Keratinocyte (primary cell): ENCODE measurements around the gene CTRB2. TPM values are rescaled to one million over a fixed set of nuclear protein-coding genes. Genes with fewer than 3 reads are reported as not detected.

Source experiments
- DNase-seq: peaks from one replicate; pipeline ENCODE4 v3.0.0-alpha.2; 2011; ENCODE audit warnings: low read depth, missing footprints, low spot score
- FAIRE-seq: peaks from 2 replicates; lab custom pipeline; 2011; peaks lifted over from hg19 to GRCh38; lab: Jason Lieb, UNC
- H2AFZ ChIP-seq: 2 replicates; pipeline ENCODE4 v1.6.0; 2012; ENCODE audit warnings: low read length, control low read depth, inconsistent platforms; ENCODE audit not compliant: control insufficient read depth
- H3K27ac ChIP-seq: 2 replicates; pipeline ENCODE4 v1.5.1; 2011; ENCODE audit warnings: low read length; ENCODE audit not compliant: control insufficient read depth, insufficient read depth
- H3K27me3 ChIP-seq: 3 replicates; pipeline ENCODE4 v1.6.0; 2011; ENCODE audit warnings: low read length; ENCODE audit not compliant: control insufficient read depth, insufficient read depth; ENCODE audit errors: extremely low read depth
- H3K36me3 ChIP-seq, 2 experiments: 2 replicates in 1 of 2; 3 replicates in 1 of 2; pipeline ENCODE4 v1.5.1; 2011; ENCODE audit warnings: low read length in 2 of 2, mild to moderate bottlenecking in 1 of 2; ENCODE audit not compliant: control insufficient read depth in 2 of 2, insufficient read depth in 2 of 2; ENCODE audit errors: extremely low read depth in 1 of 2
- H3K4me1 ChIP-seq: 3 replicates; pipeline ENCODE4 v1.5.1; 2011; ENCODE audit warnings: low read length; ENCODE audit not compliant: control insufficient read depth, insufficient read depth; ENCODE audit errors: extremely low read depth
- H3K4me2 ChIP-seq: 3 replicates; pipeline ENCODE4 v1.6.0; 2011; ENCODE audit warnings: low read depth, low read length; ENCODE audit not compliant: control insufficient read depth, insufficient read depth; ENCODE audit errors: extremely low read depth
- H3K4me3 ChIP-seq, 3 experiments: fragments of 200-600 bp in 1 of 3; sonication (generic) in 1 of 3; 2 replicates in 2 of 3; 3 replicates in 1 of 3; pipeline ENCODE4 v1.5.1; 2011 to 2016; ENCODE audit warnings: low read length in 3 of 3, mild to moderate bottlenecking in 3 of 3, control low read depth in 2 of 3, inconsistent platforms in 1 of 3, low read depth in 1 of 3, mixed read lengths in 1 of 3, mixed run types in 1 of 3, moderate library complexity in 1 of 3; ENCODE audit not compliant: control insufficient read depth in 2 of 3, insufficient read depth in 2 of 3; ENCODE audit errors: extremely low read depth in 1 of 3
- H3K79me2 ChIP-seq: 2 replicates; pipeline ENCODE4 v1.6.0; 2012; ENCODE audit warnings: low read length; ENCODE audit not compliant: control insufficient read depth, insufficient read depth
- H3K9ac ChIP-seq: 3 replicates; pipeline ENCODE4 v1.6.0; 2011; ENCODE audit warnings: low read length; ENCODE audit not compliant: control insufficient read depth, insufficient read depth; ENCODE audit errors: extremely low read depth
- H3K9me1 ChIP-seq: 3 replicates; pipeline ENCODE4 v1.6.0; 2011; ENCODE audit warnings: low read length; ENCODE audit not compliant: control insufficient read depth, insufficient read depth; ENCODE audit errors: extremely low read depth
- H3K9me3 ChIP-seq: 2 replicates; pipeline ENCODE4 v1.5.1; 2012; ENCODE audit warnings: low read depth, low read length; ENCODE audit not compliant: control insufficient read depth
- H4K20me1 ChIP-seq: 3 replicates; pipeline ENCODE4 v1.6.0; 2011; ENCODE audit warnings: low read length; ENCODE audit not compliant: control insufficient read depth, insufficient read depth; ENCODE audit errors: extremely low read depth
- CTCF ChIP-seq, 3 experiments: IDR thresholded peaks in 1 of 3; conservative IDR thresholded peaks in 1 of 3; optimal IDR thresholded peaks in 1 of 3; 2 replicates in 2 of 3; 3 replicates in 1 of 3; pipeline versions ENCODE3 to v1.5.1; 2011; ENCODE audit warnings: low read length in 3 of 3, mild to moderate bottlenecking in 3 of 3, moderate library complexity in 2 of 3, control low read depth in 1 of 3, inconsistent platforms in 1 of 3; ENCODE audit not compliant: insufficient read depth in 2 of 3; ENCODE audit errors: extremely low read depth in 1 of 3
- EZH2 ChIP-seq: IDR thresholded peaks from one replicate; pipeline ENCODE4 v1.6.1; 2012; ENCODE audit warnings: inconsistent platforms, mild to moderate bottlenecking, low read length, moderate library complexity
- dilution Hi-C: fragments of 300-500 bp; cut with MboI; formaldehyde crosslinking; loops from one replicate; pipeline ENCODE4 v1.7.0; 2020; ENCODE audit warnings: low sequenced_read_pairs; ENCODE audit not compliant: extremely low pct_ligation_motif_present
- polyA plus RNA-seq, 5 experiments: library from polyadenylated mRNA; depleted of rRNA in 3 of 5; stranded (reverse) in 3 of 5; stranded (forward) in 1 of 5; unstranded in 1 of 5; fragments of >200 nt; gene quantifications; 1 replicate in 1 of 5; 2 replicates in 3 of 5; 3 replicates in 1 of 5; pipeline versions ENCODE4 v1.2.1 to v1.2.3, GENCODE V29; 2011 to 2012; ENCODE audit warnings: missing spikeins in 2 of 5, low read depth in 1 of 5, low replicate concordance in 1 of 5

CTRB2 gene
- polyA plus RNA-seq, 1 donor (not counting 4 experiments of a cell fraction or from before 2014, with no cell fraction given) = not detected

GRCh38 chr16:75228143-75228976 lies 21.4 kb upstream of the CTRB2 start:
- H3K4me2 ChIP-seq = no peak overlapping the region
- peaks cover 4% of the 10 kb centered on the region for H4K20me1 ChIP-seq
- no peaks in the 10 kb centered on the region for H3K9me3 ChIP-seq
- H3K9ac ChIP-seq = no peak overlapping the region
- dilution Hi-C loops = loop anchor here (25.0 kb wide), 1 partner anchor 159 kb away; no protein-coding TSS in a partner anchor
- no peak for TF ChIP-seq CTCF (optimal IDR thresholded peaks at IDR 0.05 in 1 of 3, IDR thresholded peaks at IDR 0.05 in 1 of 3, conservative IDR thresholded peaks at IDR 0.05 in 1 of 3; ENCODE audit: extremely low read depth in 1 of 3, insufficient read depth in 2 of 3, low read length in 3 of 3)
- no peak overlapping the region for H3K27ac ChIP-seq
- no peaks in the 10 kb centered on the region for H3K4me1 ChIP-seq
- peaks cover 7% of the 10 kb centered on the region for H3K79me2 ChIP-seq
- FAIRE-seq (no peak), DNase-seq (no peak)
- H3K36me3 ChIP-seq = peaks cover 19 to 29% of the 10 kb centered on the region in 2 experiments
- H2AFZ ChIP-seq = no peak overlapping the region
- peaks cover 13% of the 10 kb centered on the region for H3K27me3 ChIP-seq
- H3K4me3 ChIP-seq = no peak overlapping the region
- H3K9me1 ChIP-seq = no peaks in the 10 kb centered on the region

GRCh38 chr16:75227361-75228142 lies 20.6 kb upstream of the CTRB2 start:
- H4K20me1 ChIP-seq = peaks cover 4% of the 10 kb centered on the region
- H2AFZ ChIP-seq = no peak overlapping the region
- H3K27me3 ChIP-seq = peaks cover 13% of the 10 kb centered on the region
- FAIRE-seq = no peak
- no peak overlapping the region for H3K9ac ChIP-seq
- no peaks in the 10 kb centered on the region for H3K9me3 ChIP-seq
- H3K9me1 ChIP-seq = no peaks in the 10 kb centered on the region
- H3K79me2 ChIP-seq = peaks cover 4% of the 10 kb centered on the region
- DNase-seq = no peak
- no peaks in the 10 kb centered on the region for H3K4me1 ChIP-seq
- dilution Hi-C loops = loop anchor here (25.0 kb wide), 1 partner anchor 160 kb away; no protein-coding TSS in a partner anchor
- no peak overlapping the region for H3K27ac ChIP-seq
- H3K36me3 ChIP-seq = peaks cover 18 to 27% of the 10 kb centered on the region in 2 experiments
- no peak overlapping the region for H3K4me3 ChIP-seq
- no peak for TF ChIP-seq EZH2
- no peak for TF ChIP-seq CTCF (optimal IDR thresholded peaks at IDR 0.05 in 1 of 3, IDR thresholded peaks at IDR 0.05 in 1 of 3, conservative IDR thresholded peaks at IDR 0.05 in 1 of 3; ENCODE audit: extremely low read depth in 1 of 3, insufficient read depth in 2 of 3, low read length in 3 of 3)
- no peak overlapping the region for H3K4me2 ChIP-seq
